Measurements from ENCODE around the gene AHCYL2. TPM values are rescaled to one million over a fixed set of nuclear protein-coding genes. Genes with fewer than 3 reads are reported as not detected.

The AHCYL2 gene
- total and polyA plus RNA-seq, 2 donors (not counting 1 experiment from before 2014, with no cell fraction given), result 8.8 to 26.2 TPM

DNA sequence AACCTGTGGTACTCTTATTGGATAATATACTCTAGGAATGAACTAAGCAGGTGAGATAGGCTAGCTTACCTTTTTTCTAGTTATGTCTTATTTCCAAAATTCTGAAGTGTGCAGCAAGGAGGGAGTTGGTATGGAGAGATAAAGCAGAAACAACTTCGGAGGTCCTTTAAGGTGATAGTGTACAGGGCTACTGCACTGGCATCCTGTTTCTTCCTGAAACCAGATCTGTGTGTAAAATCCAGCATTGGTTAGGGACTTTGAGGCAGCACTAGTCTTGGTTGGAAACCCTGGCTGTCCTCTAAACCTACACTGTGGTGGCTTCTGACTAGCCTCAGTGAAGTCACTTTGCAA, 142.5 kb downstream of the AHCYL2 start:
- Histone ChIP-seq H3K9ac (ENCODE audit: low read length) (no peak overlapping the region), H3K9me3 (ENCODE audit: control extremely low read depth in 1 of 3, control insufficient read depth in 2 of 3, insufficient read depth in 1 of 3, low read length in 2 of 3) (no peaks in the 10 kb centered on the region), H3K79me2 (ENCODE audit: control insufficient read depth, insufficient read depth, low read length) (no peaks in the 10 kb centered on the region), H3K4me2 (replicated peaks; ENCODE audit: low read depth, low read length, poor library complexity, severe bottlenecking) (no peak overlapping the region), H2AFZ (ENCODE audit: insufficient read depth, low read depth, low read length, poor library complexity, severe bottlenecking) (no peak overlapping the region), H3K36me3 (replicated peaks in 1 of 2; ENCODE audit: control extremely low read depth in 1 of 2, control insufficient read depth in 1 of 2, extremely low read depth in 1 of 2, insufficient read depth in 2 of 2, low read length in 1 of 2) (no peaks in the 10 kb centered on the region), H3K27ac (ENCODE audit: low read length in 2 of 2) (no peak overlapping the region), H3K4me1 (ENCODE audit: control insufficient read depth in 2 of 2, insufficient read depth in 2 of 2, low read length in 2 of 2) (peaks cover 14 to 15% of the 10 kb centered on the region in 2 donors), H3K27me3 (replicated peaks in 1 of 4; ENCODE audit: control extremely low read depth in 1 of 4, control insufficient read depth in 3 of 4, insufficient read depth in 4 of 4, low read length in 3 of 4) (no peaks in the 10 kb centered on the region), H3K4me3 (ENCODE audit: control extremely low read depth in 1 of 5, extremely low read depth in 1 of 5, insufficient read depth in 1 of 5, low read depth in 2 of 5, low read length in 4 of 5) (no peak overlapping the region), H4K20me1 (ENCODE audit: control insufficient read depth, insufficient read depth, low read length, poor library complexity, severe bottlenecking) (no peaks in the 10 kb centered on the region)
- ChIA-PET POLR2A (no interaction called here), CTCF (interaction anchor here (0.6 to 8.0 kb wide), 59 partner anchors 8 to 685 kb away, joined by 3 to 156 read pairs (median 4); partner anchors contain the start of gene STRIP2)
- Mint-ChIP-seq H3K4me3 (no peak overlapping the region), H3K4me1 (peaks cover 21% of the 10 kb centered on the region), H3K9me3 (ENCODE audit: insufficient read depth) (no peaks in the 10 kb centered on the region), H3K27ac (no peak overlapping the region), H3K27me3 (no peaks in the 10 kb centered on the region)
- intact Hi-C loops (cut with micrococcal nuclease), result loop anchor here (1.0 to 5.0 kb wide), 8 partner anchors 9 to 643 kb away; partner anchors contain the start of gene STRIP2
- 100% methylated on average over 1 of the region's 1 CpG for WGBS (ENCODE audit: insufficient coverage)
- ATAC-seq (ENCODE audit: low read depth) (no peak), DNase-seq (no peak)
- TF ChIP-seq, protein P1, sequence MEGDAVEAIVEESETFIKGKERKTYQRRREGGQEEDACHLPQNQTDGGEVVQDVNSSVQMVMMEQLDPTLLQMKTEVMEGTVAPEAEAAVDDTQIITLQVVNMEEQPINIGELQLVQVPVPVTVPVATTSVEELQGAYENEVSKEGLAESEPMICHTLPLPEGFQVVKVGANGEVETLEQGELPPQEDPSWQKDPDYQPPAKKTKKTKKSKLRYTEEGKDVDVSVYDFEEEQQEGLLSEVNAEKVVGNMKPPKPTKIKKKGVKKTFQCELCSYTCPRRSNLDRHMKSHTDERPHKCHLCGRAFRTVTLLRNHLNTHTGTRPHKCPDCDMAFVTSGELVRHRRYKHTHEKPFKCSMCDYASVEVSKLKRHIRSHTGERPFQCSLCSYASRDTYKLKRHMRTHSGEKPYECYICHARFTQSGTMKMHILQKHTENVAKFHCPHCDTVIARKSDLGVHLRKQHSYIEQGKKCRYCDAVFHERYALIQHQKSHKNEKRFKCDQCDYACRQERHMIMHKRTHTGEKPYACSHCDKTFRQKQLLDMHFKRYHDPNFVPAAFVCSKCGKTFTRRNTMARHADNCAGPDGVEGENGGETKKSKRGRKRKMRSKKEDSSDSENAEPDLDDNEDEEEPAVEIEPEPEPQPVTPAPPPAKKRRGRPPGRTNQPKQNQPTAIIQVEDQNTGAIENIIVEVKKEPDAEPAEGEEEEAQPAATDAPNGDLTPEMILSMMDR (IDR thresholded peaks at IDR 0.05), result no peak
- no peak for TF ChIP-seq EZH2 (IDR thresholded peaks at IDR 0.05; ENCODE audit: borderline replicate concordance, insufficient read depth, low read depth, low read length, poor library complexity, severe bottlenecking)

DNA sequence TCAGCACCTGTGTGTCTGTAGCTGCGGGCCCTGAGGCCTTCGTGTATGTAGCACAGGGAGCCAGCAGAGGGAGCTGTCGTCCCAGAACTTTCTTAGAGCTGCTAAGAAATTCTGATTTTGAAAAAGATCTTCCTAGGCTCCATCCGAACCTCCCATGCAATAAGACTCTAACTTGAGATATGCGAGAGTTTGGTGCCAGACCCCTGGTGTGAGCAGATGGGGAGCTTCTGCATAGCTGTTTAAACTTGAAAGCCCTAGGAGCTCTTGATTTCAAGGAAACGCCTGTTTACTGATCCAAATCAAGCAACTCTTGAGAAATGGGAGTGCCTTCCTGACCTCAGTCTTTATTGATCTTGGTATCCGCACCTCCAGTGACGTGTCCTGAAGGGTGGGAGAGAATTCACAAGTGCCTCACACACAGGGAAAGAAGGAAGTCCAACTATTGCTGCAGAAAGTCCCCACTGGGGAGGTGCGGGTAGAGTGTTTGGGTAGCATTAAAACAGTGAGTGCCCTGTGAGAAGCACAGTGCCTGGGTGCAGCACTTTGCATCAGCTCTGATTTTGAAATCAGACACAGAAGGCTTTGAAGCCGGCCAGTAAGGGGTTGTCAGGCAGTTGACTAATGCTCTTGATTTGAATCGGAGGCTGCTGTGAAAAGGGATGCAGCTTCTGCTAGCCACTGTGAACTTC, 143.0 kb downstream of the AHCYL2 start:
- Mint-ChIP-seq H3K4me1 (peaks cover 21% of the 10 kb centered on the region), H3K27me3 (no peaks in the 10 kb centered on the region), H3K9me3 (ENCODE audit: insufficient read depth) (no peaks in the 10 kb centered on the region), H3K4me3 (peak overlapping the region; percentile 69), H3K27ac (peak overlapping the region; percentile 66)
- intact Hi-C loops (cut with micrococcal nuclease), result loop anchor here (1.0 to 5.0 kb wide), 8 partner anchors 8 to 643 kb away; partner anchors contain the start of gene STRIP2
- Histone ChIP-seq H3K27me3 (replicated peaks in 1 of 4; ENCODE audit: control extremely low read depth in 1 of 4, control insufficient read depth in 3 of 4, insufficient read depth in 4 of 4, low read length in 3 of 4) (no peaks in the 10 kb centered on the region), H2AFZ (ENCODE audit: insufficient read depth, low read depth, low read length, poor library complexity, severe bottlenecking) (peak overlapping the region; percentile 14), H3K4me2 (replicated peaks; ENCODE audit: low read depth, low read length, poor library complexity, severe bottlenecking) (peak overlapping the region; percentile 61), H3K4me1 (ENCODE audit: control insufficient read depth in 2 of 2, insufficient read depth in 2 of 2, low read length in 2 of 2) (peaks cover 14 to 15% of the 10 kb centered on the region in 2 donors), H3K79me2 (ENCODE audit: control insufficient read depth, insufficient read depth, low read length) (no peaks in the 10 kb centered on the region), H3K9ac (ENCODE audit: low read length) (peak overlapping the region; percentile 47), H3K4me3 (ENCODE audit: control extremely low read depth in 1 of 5, extremely low read depth in 1 of 5, insufficient read depth in 1 of 5, low read depth in 2 of 5, low read length in 4 of 5) (peak overlapping the region in 3 of 5 experiments; percentile 15 to 32 (median 23)), H4K20me1 (ENCODE audit: control insufficient read depth, insufficient read depth, low read length, poor library complexity, severe bottlenecking) (no peaks in the 10 kb centered on the region), H3K9me3 (ENCODE audit: control extremely low read depth in 1 of 3, control insufficient read depth in 2 of 3, insufficient read depth in 1 of 3, low read length in 2 of 3) (no peaks in the 10 kb centered on the region), H3K27ac (ENCODE audit: low read length in 2 of 2) (peak overlapping the region in 1 of 2 donors; percentile 67), H3K36me3 (replicated peaks in 1 of 2; ENCODE audit: control extremely low read depth in 1 of 2, control insufficient read depth in 1 of 2, extremely low read depth in 1 of 2, insufficient read depth in 2 of 2, low read length in 1 of 2) (no peaks in the 10 kb centered on the region)
- DNase-seq (peak; percentile 79), ATAC-seq (ENCODE audit: low read depth) (peak; percentile 85)
- CTCF ChIA-PET, result interaction anchor here (0.6 to 8.0 kb wide), 65 partner anchors 8 to 686 kb away, joined by 3 to 156 read pairs (median 4); partner anchors contain the start of gene STRIP2
- WGBS (ENCODE audit: insufficient coverage), result 21% methylated on average over 8 of the region's 11 CpGs
- TF ChIP-seq, protein P1 (IDR thresholded peaks at IDR 0.05), result peak; percentile 88
- no peak for TF ChIP-seq EZH2 (IDR thresholded peaks at IDR 0.05; ENCODE audit: borderline replicate concordance, insufficient read depth, low read depth, low read length, poor library complexity, severe bottlenecking)
- POLR2A ChIA-PET, result no interaction called here

Measured in B cell (primary cell).